A549 (cell line): ENCODE data around the gene NFATC3. TPM values are rescaled to one million over a fixed set of nuclear protein-coding genes. Genes with fewer than 3 reads are reported as not detected.

ENCODE experiments used
- ATAC-seq, 2 experiments: fragments of 200-7000 bp in 1 of 2; fragments of >200 bp in 1 of 2; cut with Nextera tagmentation in 1 of 2; cut with Tn5 transposase in 1 of 2; 3 replicates each; pipeline versions ENCODE4 v1.8.0 to v1.9.1; 2018 to 2020; ENCODE audit warnings: mild to moderate bottlenecking in 1 of 2, moderate library complexity in 1 of 2
- CTCF ChIA-PET: fragments of 300-600 bp; sonication (Branson Sonifier 250); formaldehyde crosslinking; extraction: SDS; loops from one replicate; lab custom pipeline; 2021; ENCODE audit warnings: antibody characterized with exemption, inconsistent platforms; lab: Yijun Ruan, JAX
- POLR2A ChIA-PET: fragments of 350-600 bp; formaldehyde crosslinking; extraction: SDS; loops from one replicate; lab custom pipeline; 2021; ENCODE audit warnings: antibody characterized with exemption, inconsistent platforms; lab: Yijun Ruan, JAX
- DNase-seq, 2 experiments: peaks; one replicate each; pipeline versions ENCODE4 v3.0.0 to v3.0.0-alpha.2; 2011 to 2016; ENCODE audit warnings: low read depth in 1 of 2, low spot score in 1 of 2
- FAIRE-seq: peaks from 2 replicates; lab custom pipeline; 2011; peaks lifted over from hg19 to GRCh38; lab: Jason Lieb, UNC
- H3K27ac ChIP-seq, 2 experiments: fragments of >200 bp; sonication (Bioruptor Twin); formaldehyde crosslinking; 3 replicates each; pipeline ENCODE4 v1.5.1; 2016 to 2017
- H3K4me1 ChIP-seq: fragments of >200 bp; sonication (Bioruptor Twin); formaldehyde crosslinking; 3 replicates; pipeline ENCODE4 v1.6.1; 2016
- H3K4me2 ChIP-seq: fragments of >200 bp; sonication (Bioruptor Twin); formaldehyde crosslinking; 3 replicates; pipeline ENCODE4 v1.6.1; 2016
- H3K4me3 ChIP-seq: fragments of >200 bp; sonication (Bioruptor Twin); formaldehyde crosslinking; 3 replicates; pipeline ENCODE4 v1.5.1; 2016
- H3K9me3 ChIP-seq: fragments of >200 bp; sonication (Bioruptor Twin); formaldehyde crosslinking; 3 replicates; pipeline ENCODE4 v1.6.1; 2016
- BHLHE40 ChIP-seq: IDR thresholded peaks from 2 replicates; pipeline ENCODE4 v1.6.1; 2012; ENCODE audit warnings: low read depth, low read length, inconsistent platforms
- CEBPB ChIP-seq, 2 experiments: fragments of >200 bp in 1 of 2; sonication (Bioruptor Twin) in 1 of 2; formaldehyde crosslinking in 1 of 2; IDR thresholded peaks; 2 replicates each; pipeline ENCODE4 v1.6.1; 2012 to 2016
- CHD4 ChIP-seq: fragments of 200-600 bp; sonication (generic); IDR thresholded peaks from 2 replicates; pipeline ENCODE4 v1.6.1; 2016; ENCODE audit warnings: antibody characterized with exemption, mild to moderate bottlenecking, borderline replicate concordance
- ESRRA ChIP-seq: fragments of 150-350 bp; IDR thresholded peaks from 2 replicates; pipeline ENCODE4 v1.6.1; 2014; ENCODE audit warnings: mild to moderate bottlenecking, low read length, borderline replicate concordance
- HDAC2 ChIP-seq: fragments of 200-600 bp; sonication (generic); IDR thresholded peaks from 2 replicates; pipeline ENCODE4 v1.6.1; 2016
- JUNB ChIP-seq: fragments of >200 bp; sonication (Bioruptor Twin); formaldehyde crosslinking; IDR thresholded peaks from 2 replicates; pipeline ENCODE4 v1.6.1; 2016
- KDM1A ChIP-seq: fragments of 200-600 bp; sonication (generic); IDR thresholded peaks from 2 replicates; pipeline ENCODE4 v1.6.1; 2016; ENCODE audit warnings: low read depth, mild to moderate bottlenecking
- MAFK ChIP-seq: fragments of 450-650 bp; IDR thresholded peaks from 2 replicates; pipeline ENCODE4 v1.6.1; 2014; ENCODE audit not compliant: partially characterized antibody
- MYC ChIP-seq: IDR thresholded peaks from 2 replicates; pipeline ENCODE4 v1.6.1; 2012; ENCODE audit warnings: mild to moderate bottlenecking, inconsistent platforms, low read length, improper control_type of control experiment, borderline replicate concordance
- NFE2L2 ChIP-seq: fragments of 150-350 bp; conservative IDR thresholded peaks from 2 replicates; pipeline ENCODE4 v1.6.1; 2014; ENCODE audit warnings: low read length
- NPAS2 ChIP-seq: fragments of 250-450 bp; sonication (Bioruptor Pico); IDR thresholded peaks from 2 replicates; pipeline ENCODE4 v1.8.0; 2022; ENCODE audit warnings: mild to moderate bottlenecking, moderate library complexity, borderline replicate concordance
- RCOR1 ChIP-seq: fragments of 150-350 bp; IDR thresholded peaks from 2 replicates; pipeline ENCODE4 v1.6.1; 2014; ENCODE audit warnings: antibody characterized with exemption, low read length, low read depth
- REST ChIP-seq: fragments of 200-600 bp; sonication (generic); IDR thresholded peaks from 2 replicates; pipeline ENCODE4 v1.6.1; 2016; ENCODE audit warnings: antibody characterized with exemption, mild to moderate bottlenecking, moderate library complexity
- RNF2 ChIP-seq: fragments of 200-600 bp; sonication (generic); IDR thresholded peaks from 2 replicates; pipeline ENCODE4 v1.6.1; 2016; ENCODE audit warnings: low read depth, mild to moderate bottlenecking, antibody characterized with exemption, moderate library complexity, borderline replicate concordance
- TFCP2L1 ChIP-seq: fragments of 250-450 bp; sonication (Bioruptor Pico); IDR thresholded peaks from 2 replicates; pipeline ENCODE4 v1.5.0; 2021; ENCODE audit warnings: mild to moderate bottlenecking
- TP53 ChIP-seq: fragments of 250-450 bp; sonication (Bioruptor Pico); IDR thresholded peaks from 2 replicates; pipeline ENCODE4 v1.5.0; 2021; ENCODE audit warnings: mild to moderate bottlenecking, moderate library complexity
- ZC3H11A ChIP-seq: fragments of 450-650 bp; IDR thresholded peaks from 2 replicates; pipeline ENCODE4 v1.6.1; 2014; ENCODE audit warnings: antibody characterized with exemption, mild to moderate bottlenecking
- ZNF302 ChIP-seq: fragments of 250-450 bp; sonication (Bioruptor Pico); IDR thresholded peaks from 2 replicates; pipeline ENCODE4 v1.9.0; 2021; ENCODE audit warnings: inconsistent platforms, mild to moderate bottlenecking, moderate library complexity
- ZSCAN20 ChIP-seq: fragments of 250-450 bp; sonication (Bioruptor Pico); IDR thresholded peaks from 2 replicates; pipeline ENCODE4 v1.8.0; 2022; ENCODE audit warnings: mild to moderate bottlenecking, moderate library complexity
- WGBS: methylation state at CpG from one replicate; pipeline ENCODE4 v1.1.6; 2017; ENCODE audit errors: missing lambda C conversion rate; 5-methylcytosine and 5-hydroxymethylcytosine counted together
- polyA plus RNA-seq, 4 experiments: library from polyadenylated mRNA; depleted of rRNA in 3 of 4; stranded (reverse); fragments of >200 nt; fragmentation: RNase III in 1 of 4; extraction: RNeasy Plus Mini Kit Qiagen cat#74134 plus additional on column Dnase treatment in 1 of 4; gene quantifications; 2 replicates in 3 of 4; 3 replicates in 1 of 4; pipeline ENCODE4 v1.2.3, GENCODE V29; 2011 to 2017
- TF ChIP-seq, protein P1 (sequence below): fragments of 150-350 bp; IDR thresholded peaks from 2 replicates; pipeline ENCODE4 v1.6.1; 2014; ENCODE audit warnings: low read depth, mild to moderate bottlenecking, low read length
- TF ChIP-seq, protein P2 (sequence below): fragments of >200 bp; sonication (Bioruptor Twin); formaldehyde crosslinking; IDR thresholded peaks from 3 replicates; pipeline ENCODE4 v1.6.1; 2016

NFATC3 gene
- polyA plus RNA-seq, 2 of the 4 experiments (the other 2 are of a cell fraction), result 13.3 to 23.9 TPM

DNA sequence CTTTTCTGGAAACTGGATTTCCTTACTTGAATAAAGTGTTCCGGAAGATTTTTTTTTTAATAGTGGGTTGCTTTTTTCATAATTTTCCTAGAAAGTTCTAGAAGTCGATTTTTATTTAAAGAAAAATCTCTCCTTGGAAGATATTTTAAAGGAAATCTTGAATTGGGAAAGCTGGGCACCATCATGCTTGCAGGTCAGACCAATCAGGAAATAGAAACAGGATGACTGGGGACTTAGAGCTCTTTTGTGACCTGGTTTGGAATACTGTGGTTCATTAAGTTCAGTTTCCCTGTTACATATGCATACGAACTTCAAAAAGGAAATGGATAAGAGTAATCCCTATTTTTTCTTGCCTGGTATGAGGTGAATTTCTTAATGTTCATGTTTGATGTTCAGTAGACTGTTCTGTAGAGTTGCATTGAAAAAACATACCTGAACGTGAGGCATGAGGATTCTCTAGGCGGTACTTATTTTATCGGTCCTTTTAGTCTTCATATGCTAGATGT, 1.2 kb downstream of the NFATC3 start:
- H3K4me3 ChIP-seq, result peak overlapping the region; percentile 96
- no peak for FAIRE-seq
- ChIA-PET CTCF (interaction anchor here (1.1 to 2.0 kb wide), 3 partner anchors 126 to 175 kb away, joined by 3 to 10 read pairs (median 3); no protein-coding TSS in a partner anchor), POLR2A (interaction anchor here (1.2 to 1.4 kb wide), 2 partner anchors 151 to 178 kb away, joined by 3 to 4 read pairs; partner anchors contain the start of gene SLC7A6)
- peak overlapping the region; percentile 94 to 95 for H3K27ac ChIP-seq
- H3K9me3 ChIP-seq, result no peaks in the 10 kb centered on the region
- ATAC-seq, result peak in 1 of 2 experiments; percentile 44; a peak in 3 of 6 replicates
- H3K4me2 ChIP-seq, result peak overlapping the region; percentile 94
- DNase-seq, result peak; percentile 49 to 69
- TF ChIP-seq MYC, result 0 out of 2 replicates have a peak, but pooled peaks have one; percentile 5
- TF ChIP-seq, protein P1, sequence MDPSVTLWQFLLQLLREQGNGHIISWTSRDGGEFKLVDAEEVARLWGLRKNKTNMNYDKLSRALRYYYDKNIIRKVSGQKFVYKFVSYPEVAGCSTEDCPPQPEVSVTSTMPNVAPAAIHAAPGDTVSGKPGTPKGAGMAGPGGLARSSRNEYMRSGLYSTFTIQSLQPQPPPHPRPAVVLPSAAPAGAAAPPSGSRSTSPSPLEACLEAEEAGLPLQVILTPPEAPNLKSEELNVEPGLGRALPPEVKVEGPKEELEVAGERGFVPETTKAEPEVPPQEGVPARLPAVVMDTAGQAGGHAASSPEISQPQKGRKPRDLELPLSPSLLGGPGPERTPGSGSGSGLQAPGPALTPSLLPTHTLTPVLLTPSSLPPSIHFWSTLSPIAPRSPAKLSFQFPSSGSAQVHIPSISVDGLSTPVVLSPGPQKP, result no peak
- WGBS, result 2% methylated on average over 6 of the region's 6 CpGs
- peaks cover 43% of the 10 kb centered on the region for H3K4me1 ChIP-seq

DNA sequence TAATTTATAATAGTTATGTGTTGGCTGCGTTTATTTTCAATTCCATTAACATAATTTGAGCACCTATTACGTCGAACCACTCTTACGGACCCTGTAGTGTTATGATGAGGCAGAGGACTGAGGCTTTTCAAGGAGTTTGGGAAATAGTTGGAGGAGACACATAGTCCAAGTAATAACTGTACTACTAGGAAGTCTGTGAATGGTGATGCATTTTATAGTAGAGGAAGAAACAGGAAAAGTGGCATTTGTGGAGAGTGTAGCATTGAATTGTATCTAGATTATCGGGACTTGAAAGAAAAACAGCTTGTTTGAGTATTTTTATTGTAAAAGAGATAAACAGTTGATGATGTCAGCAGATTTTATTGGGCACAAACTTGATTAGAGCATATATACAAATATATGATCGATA, 1.7 kb downstream of the NFATC3 start:
- H3K4me1 ChIP-seq, result peaks cover 48% of the 10 kb centered on the region
- no peak for TF ChIP-seq JUNB
- no peak for TF ChIP-seq CEBPB (IDR thresholded peaks at IDR 0.05)
- TF ChIP-seq ZC3H11A, result no peak
- TF ChIP-seq MAFK, result peak; percentile 97
- TF ChIP-seq ESRRA, result no peak
- no peaks in the 10 kb centered on the region for H3K9me3 ChIP-seq
- ChIA-PET CTCF (interaction anchor here (1.2 to 2.0 kb wide), 2 partner anchors 142 to 175 kb away, joined by 3 to 10 read pairs; no protein-coding TSS in a partner anchor), POLR2A (interaction anchor here (1.2 to 1.4 kb wide), 2 partner anchors 151 to 178 kb away, joined by 3 to 4 read pairs; partner anchors contain the start of gene SLC7A6)
- peak overlapping the region; percentile 94 for H3K4me2 ChIP-seq
- peak overlapping the region; percentile 96 for H3K4me3 ChIP-seq
- DNase-seq (no peak), FAIRE-seq (no peak), ATAC-seq (no peak)
- 9% methylated on average over 6 of the region's 6 CpGs for WGBS
- H3K27ac ChIP-seq, result peak overlapping the region; percentile 94 to 95

DNA sequence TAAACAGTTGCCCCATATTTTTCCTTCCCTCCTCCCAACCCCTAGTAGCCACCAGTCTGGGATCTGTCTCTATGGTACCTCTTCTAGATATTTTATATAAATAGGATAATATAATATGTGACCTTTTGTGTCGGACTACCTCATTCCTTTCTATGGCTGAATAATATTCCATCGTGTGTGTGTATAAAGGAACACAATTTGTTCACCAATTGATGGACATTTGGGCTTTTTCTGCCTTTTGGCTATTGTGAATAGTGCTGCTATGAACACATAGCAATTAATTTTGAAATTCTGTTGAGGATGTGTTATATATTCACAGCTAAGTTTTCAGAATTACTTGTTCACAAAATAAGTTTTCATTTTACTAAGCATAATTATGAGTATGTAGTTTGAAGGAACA, 2.5 kb downstream of the NFATC3 start:
- H3K4me1 ChIP-seq, result peaks cover 52% of the 10 kb centered on the region
- CTCF ChIA-PET, result interaction anchor here (1.2 to 2.0 kb wide), 2 partner anchors 141 to 174 kb away, joined by 3 to 10 read pairs; no protein-coding TSS in a partner anchor
- DNase-seq, result no peak
- WGBS, result 89% methylated on average over 2 of the region's 2 CpGs
- POLR2A ChIA-PET, result interaction anchor here (1.4 kb wide), 1 partner anchor 150 kb away, joined by 4 read pairs; no protein-coding TSS in a partner anchor
- H3K4me3 ChIP-seq, result 0 out of 3 replicates have a peak overlapping the region, but pooled peaks have one; percentile 96
- TF ChIP-seq MYC, result no peak
- TF ChIP-seq RCOR1, result no peak
- H3K4me2 ChIP-seq, result peak overlapping the region; percentile 94
- no peak for FAIRE-seq
- no peaks in the 10 kb centered on the region for H3K9me3 ChIP-seq
- H3K27ac ChIP-seq, result no peak overlapping the region
- no peak for ATAC-seq

DNA sequence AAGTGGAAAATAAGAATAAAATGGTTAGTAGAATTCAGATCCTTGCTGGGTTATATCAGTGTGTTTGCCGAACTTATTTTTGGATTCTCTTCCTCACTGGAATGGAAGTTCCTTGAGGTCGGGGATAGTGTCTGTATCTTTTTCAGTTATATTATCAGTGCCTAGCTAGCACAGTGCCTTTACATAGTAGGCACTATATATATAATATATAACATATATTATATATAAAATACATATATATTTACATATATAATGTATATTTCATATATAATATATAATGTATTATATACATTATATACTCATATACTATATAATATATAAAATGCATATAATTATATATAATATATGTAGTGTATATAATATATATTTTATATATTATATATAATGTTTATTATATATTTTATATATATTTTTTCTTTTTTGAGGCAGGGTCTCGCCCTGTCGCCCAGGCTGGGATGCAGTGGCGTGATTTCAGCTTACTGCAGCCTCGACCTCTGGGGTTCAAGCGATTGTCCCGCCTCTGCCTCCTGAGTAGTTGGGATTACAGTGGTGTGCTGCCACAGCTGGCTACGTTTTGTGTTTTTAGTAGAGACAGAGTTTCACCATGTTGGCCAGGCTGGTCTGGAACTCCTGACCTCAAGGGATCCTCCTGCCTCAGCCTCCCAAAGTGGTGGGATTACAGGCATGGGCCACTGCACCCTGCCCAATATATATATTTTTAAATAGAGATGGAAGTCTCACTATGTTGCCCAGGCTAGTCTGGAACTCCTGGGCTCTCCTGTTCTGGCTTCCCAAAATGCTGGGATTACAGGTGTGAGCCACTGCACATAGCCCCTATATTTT, 3.2 kb downstream of the NFATC3 start:
- H3K27ac ChIP-seq, result 0 out of 6 replicates have a peak overlapping the region, but pooled peaks of 1 of the 2 experiments have one; percentile 12
- no peaks in the 10 kb centered on the region for H3K9me3 ChIP-seq
- ChIA-PET CTCF (interaction anchor here (1.6 kb wide), 1 partner anchor 142 kb away, joined by 3 read pairs; no protein-coding TSS in a partner anchor), POLR2A (no interaction called here)
- H3K4me2 ChIP-seq, result peak overlapping the region; percentile 94; the same call in 2 of the 3 replicates
- H3K4me3 ChIP-seq, result no peak overlapping the region
- FAIRE-seq (no peak), DNase-seq (no peak), ATAC-seq (no peak)
- 91% methylated on average over 9 of the region's 9 CpGs for WGBS
- peaks cover 53% of the 10 kb centered on the region for H3K4me1 ChIP-seq
- TF ChIP-seq BHLHE40, result no peak
- TF ChIP-seq RCOR1, result no peak
- TF ChIP-seq REST, result no peak
- no peak for TF ChIP-seq HDAC2
- TF ChIP-seq ZSCAN20, result no peak
- TF ChIP-seq ZNF302 (CRISPR knock-in tag), result no peak
- TF ChIP-seq TP53 (CRISPR knock-in tag), result no peak
- no peak for TF ChIP-seq RNF2
- TF ChIP-seq TFCP2L1 (CRISPR knock-in tag), result no peak
- no peak for TF ChIP-seq ZC3H11A
- TF ChIP-seq, protein P2, sequence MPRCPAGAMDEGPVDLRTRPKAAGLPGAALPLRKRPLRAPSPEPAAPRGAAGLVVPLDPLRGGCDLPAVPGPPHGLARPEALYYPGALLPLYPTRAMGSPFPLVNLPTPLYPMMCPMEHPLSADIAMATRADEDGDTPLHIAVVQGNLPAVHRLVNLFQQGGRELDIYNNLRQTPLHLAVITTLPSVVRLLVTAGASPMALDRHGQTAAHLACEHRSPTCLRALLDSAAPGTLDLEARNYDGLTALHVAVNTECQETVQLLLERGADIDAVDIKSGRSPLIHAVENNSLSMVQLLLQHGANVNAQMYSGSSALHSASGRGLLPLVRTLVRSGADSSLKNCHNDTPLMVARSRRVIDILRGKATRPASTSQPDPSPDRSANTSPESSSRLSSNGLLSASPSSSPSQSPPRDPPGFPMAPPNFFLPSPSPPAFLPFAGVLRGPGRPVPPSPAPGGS, result no peak
- TF ChIP-seq CHD4, result no peak
- TF ChIP-seq CEBPB (IDR thresholded peaks at IDR 0.05), result no peak
- TF ChIP-seq KDM1A, result no peak
- no peak for TF ChIP-seq NPAS2 (CRISPR knock-in tag)
- no peak for TF ChIP-seq NFE2L2
